Retinal pigment epithelial cell (primary cell): ENCODE data around the gene KRTAP5-6.

Experiments
- DNase-seq: peaks from one replicate; pipeline ENCODE4 v3.0.0-alpha.2; 2010; ENCODE audit warnings: low read depth
- H3K4me3 ChIP-seq: 2 replicates; pipeline ENCODE4 v1.5.1; 2011; ENCODE audit warnings: mild to moderate bottlenecking, low read length, control low read depth, moderate library complexity
- TF ChIP-seq, protein P1 (sequence below): conservative IDR thresholded peaks from 2 replicates; pipeline ENCODE4 v1.5.1; 2011; ENCODE audit warnings: low read depth, low read length, control low read depth, inconsistent platforms

The KRTAP5-6 gene

DNA sequence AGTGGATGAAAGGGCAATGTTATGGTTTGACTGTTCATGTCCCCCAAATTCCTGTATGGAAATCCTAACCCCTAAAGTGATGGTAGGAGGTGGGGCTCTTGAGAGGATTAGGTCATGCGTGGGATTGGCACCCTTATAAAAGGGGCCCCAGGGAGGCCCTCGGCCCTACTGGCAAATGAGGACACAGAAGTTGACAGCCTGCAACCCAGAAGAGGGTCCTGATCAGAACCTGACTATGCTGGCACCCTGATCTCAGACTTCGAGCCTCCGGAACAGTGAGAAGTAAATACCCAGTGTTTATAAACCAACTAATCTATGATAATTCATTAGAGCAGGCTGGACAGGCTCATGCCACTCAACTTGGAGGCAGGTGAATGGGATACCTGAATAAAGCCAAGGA, 44.7 kb downstream of the KRTAP5-6 start:
- DNase-seq = no peak
- no peak overlapping the region for H3K4me3 ChIP-seq
- TF ChIP-seq, protein P1, sequence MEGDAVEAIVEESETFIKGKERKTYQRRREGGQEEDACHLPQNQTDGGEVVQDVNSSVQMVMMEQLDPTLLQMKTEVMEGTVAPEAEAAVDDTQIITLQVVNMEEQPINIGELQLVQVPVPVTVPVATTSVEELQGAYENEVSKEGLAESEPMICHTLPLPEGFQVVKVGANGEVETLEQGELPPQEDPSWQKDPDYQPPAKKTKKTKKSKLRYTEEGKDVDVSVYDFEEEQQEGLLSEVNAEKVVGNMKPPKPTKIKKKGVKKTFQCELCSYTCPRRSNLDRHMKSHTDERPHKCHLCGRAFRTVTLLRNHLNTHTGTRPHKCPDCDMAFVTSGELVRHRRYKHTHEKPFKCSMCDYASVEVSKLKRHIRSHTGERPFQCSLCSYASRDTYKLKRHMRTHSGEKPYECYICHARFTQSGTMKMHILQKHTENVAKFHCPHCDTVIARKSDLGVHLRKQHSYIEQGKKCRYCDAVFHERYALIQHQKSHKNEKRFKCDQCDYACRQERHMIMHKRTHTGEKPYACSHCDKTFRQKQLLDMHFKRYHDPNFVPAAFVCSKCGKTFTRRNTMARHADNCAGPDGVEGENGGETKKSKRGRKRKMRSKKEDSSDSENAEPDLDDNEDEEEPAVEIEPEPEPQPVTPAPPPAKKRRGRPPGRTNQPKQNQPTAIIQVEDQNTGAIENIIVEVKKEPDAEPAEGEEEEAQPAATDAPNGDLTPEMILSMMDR = no peak

DNA sequence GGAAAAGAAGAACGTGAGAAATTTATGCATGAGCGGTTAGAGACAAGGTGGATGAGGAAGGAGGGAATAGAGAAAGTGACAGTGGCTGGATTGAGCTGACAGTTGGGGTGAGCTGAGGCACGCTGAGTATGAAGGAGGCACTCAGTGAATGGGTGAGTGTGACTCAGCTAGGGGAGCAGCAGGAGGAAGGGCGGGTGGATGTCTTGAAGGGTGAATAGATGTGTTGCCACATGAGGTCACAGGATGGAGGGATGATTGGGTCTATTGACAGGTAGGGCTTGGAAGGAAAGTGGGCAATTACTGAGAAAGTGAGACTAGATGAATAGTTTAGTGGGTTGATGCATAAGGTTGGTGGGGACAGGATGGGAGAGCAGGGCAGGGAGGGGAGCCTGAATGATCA, 45.4 kb downstream of the KRTAP5-6 start:
- TF ChIP-seq, protein P1 = no peak
- DNase-seq = no peak
- H3K4me3 ChIP-seq = no peak overlapping the region

DNA sequence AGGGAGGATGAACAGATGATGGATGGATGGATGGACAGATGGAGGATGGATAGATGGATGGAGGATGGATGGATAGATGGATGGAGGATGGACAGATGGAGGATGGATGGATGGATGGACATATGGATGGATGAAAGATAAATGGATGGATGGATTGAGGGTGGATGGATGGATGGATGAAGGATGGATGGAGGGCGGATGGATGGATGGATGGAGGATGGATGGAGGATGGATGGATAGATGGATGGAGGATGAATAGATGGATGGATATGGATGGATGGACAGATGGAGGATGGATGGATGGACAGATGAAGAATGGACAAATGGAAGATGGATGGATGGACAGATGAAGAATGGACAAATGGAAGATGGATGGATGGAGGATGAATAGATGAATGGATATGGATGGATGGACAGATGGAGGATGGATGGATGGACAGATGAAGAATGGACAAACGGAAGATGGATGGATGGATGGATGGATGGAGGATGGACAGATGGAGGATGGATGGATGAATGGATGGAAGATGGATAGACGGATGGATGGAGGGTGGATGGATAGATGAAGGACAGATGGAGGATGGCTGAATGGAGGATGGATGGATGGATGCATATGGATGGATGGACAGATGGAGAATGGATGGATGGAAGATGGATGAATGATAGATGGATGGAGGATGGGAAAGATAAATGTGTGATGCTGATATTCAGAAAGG, 46.0 kb downstream of the KRTAP5-6 start:
- no peak overlapping the region for H3K4me3 ChIP-seq
- no peak for DNase-seq
- TF ChIP-seq, protein P1 = no peak

DNA sequence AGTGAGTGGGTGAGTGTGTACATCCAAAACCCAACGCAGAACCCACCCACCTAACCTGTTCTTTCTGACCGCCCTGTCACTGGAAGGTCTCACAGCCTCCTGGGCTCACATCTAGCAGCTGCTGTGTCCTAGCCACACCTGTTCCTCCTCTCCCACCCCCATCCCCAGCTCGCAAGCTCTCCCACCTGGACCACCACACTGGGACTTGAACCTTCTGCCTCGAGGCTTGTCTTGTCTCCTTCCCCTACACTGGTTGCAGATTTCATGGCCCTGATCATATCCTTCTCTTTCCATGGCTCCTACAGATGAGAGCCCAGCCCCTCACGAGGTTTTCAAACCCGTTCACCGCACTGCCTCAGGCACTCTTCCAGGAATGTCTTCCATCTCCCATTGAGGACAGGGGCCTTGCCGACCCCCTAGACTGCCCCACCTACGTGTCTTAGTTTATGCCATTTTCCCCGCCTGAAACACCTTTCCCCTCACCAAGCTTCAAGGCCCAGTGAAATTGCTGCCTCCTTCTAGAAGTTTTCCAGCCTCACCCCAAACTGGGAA, 46.7 kb downstream of the KRTAP5-6 start:
- H3K4me3 ChIP-seq = no peak overlapping the region
- TF ChIP-seq, protein P1 = no peak
- DNase-seq = no peak

DNA sequence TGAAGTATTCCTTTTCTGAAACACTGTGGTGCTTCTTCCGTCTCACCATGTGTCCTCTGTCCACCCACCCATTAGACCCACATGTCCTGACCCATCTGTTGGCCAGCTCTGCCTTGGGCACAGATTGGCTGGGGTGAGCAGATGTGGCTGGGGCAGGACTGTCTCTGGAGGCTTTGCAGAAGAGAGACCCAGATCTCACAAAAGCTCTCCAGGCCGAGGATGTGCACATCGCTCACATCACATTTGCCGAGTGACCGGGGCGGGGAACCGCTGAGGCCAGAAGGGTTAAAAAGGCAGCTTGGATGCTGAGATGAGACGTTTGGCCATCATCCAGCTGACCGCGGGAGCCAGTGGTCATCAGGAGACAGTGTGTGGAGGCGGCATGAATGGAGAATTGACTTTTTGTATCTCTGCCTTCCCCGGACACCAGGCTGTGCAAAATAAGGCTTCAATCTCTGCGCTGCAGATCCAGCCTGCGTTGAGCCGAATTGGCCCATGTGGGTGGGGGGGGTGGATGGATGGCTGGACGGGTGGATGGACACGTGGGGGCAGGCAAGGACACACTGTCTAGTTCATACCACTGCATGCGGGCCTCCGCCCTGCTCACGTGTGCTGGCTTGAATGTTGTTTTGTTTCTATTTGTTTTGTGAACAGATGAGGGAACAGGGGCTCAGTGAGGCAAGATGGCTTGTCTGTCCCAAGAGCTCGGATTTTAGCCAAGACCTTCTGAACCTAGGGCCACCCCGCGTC, 47.3 kb downstream of the KRTAP5-6 start:
- no peak for DNase-seq

DNA sequence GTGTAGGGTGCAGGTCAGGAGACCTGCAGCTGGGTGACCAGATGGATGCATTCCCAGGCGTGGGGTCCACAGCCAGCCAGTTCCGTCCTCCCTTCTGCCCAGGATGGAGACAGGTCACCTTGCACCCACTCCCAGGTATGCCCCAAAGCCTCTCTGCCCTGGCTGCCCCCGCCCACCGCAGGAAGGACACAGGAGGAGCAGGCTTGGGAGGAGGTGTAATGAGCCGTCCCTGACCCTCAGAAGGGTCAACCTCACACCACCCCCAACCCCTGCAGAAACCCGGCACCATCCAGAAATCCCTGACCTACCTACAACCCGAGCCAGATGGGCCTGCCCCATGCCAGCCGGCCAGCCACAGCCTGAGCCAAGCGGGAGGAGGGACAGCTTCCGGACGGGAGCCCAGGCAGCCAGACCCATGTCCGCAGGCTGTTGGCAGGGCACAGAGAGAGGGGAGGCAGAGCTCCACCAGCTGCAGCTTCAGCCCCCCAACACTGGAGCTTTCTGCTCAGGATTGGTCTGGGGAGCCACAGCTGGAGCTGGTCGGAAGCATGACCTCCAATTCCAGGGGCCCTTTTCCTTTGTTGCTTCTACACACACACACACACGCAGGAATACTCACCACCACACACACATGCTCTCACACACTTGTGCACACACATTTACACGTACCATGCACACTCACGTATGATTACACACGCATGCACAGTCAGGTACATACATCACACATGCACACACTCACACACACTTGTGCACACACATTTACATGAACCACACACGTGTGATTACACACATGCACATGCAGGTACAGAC, 48.1 kb downstream of the KRTAP5-6 start:
- TF ChIP-seq, protein P1 = no peak
- H3K4me3 ChIP-seq = no peak overlapping the region
- no peak for DNase-seq

More for the DNA sequence above, 47.3 kb downstream of the KRTAP5-6 start:
- TF ChIP-seq, protein P1 = no peak
- H3K4me3 ChIP-seq = no peak overlapping the region
